GM12892 (cell line): ENCODE results near the gene CBFA2T2.
A peak's percentile ranks its signal among the peaks of the same experiment; 100 is the strongest.
"Not testable (repeated sequence)": the region's sequence is repeated elsewhere in the genome, so short reads cannot be mapped to it uniquely, and the experiment has no call there.

ENCODE experiments used
- DNase-seq: peaks from one replicate; pipeline ENCODE4 v3.0.0; 2011; ENCODE audit not compliant: insufficient read length
- FAIRE-seq: peaks from 2 replicates; lab custom pipeline; 2011; peaks lifted over from hg19 to GRCh38; lab: Jason Lieb, UNC
- POLR2A ChIP-seq: IDR thresholded peaks from 2 replicates; pipeline ENCODE4 v1.6.1; 2011; ENCODE audit warnings: low read depth, low read length, control low read depth
- POLR2AphosphoS5 ChIP-seq: IDR thresholded peaks from 2 replicates; pipeline ENCODE4 v1.6.1; 2011; ENCODE audit warnings: low read depth, low read length, control low read depth
- TAF1 ChIP-seq: IDR thresholded peaks from 2 replicates; pipeline ENCODE4 v1.6.1; 2011; ENCODE audit warnings: low read depth, mild to moderate bottlenecking, control low read depth, low read length, borderline replicate concordance

Gene CBFA2T2

GRCh38 chr20:33493076-33493766 lies 3.3 kb downstream of the CBFA2T2 start:
- FAIRE-seq (no peak), DNase-seq (no peak)
- TF ChIP-seq POLR2AphosphoS5 (no peak), POLR2A (no peak), TAF1 (no peak)

- FAIRE-seq, DNase-seq: not testable (repeated sequence)
Observed at GRCh38 chr20:33496776-33497175, 6.9 kb downstream of the CBFA2T2 start.

- DNase-seq: no peak
Observed at GRCh38 chr20:33499355-33499754, 9.5 kb downstream of the CBFA2T2 start.

GRCh38 chr20:33501000-33501399 lies 11.1 kb downstream of the CBFA2T2 start:
- FAIRE-seq: no peak
- no peak for DNase-seq
- no peak for TF ChIP-seq TAF1
- no peak for TF ChIP-seq POLR2A
- no peak for TF ChIP-seq POLR2AphosphoS5

More at GRCh38 chr20:33499355-33499754, 9.5 kb downstream of the CBFA2T2 start:
- FAIRE-seq: no peak
- no peak for TF ChIP-seq POLR2AphosphoS5
- no peak for TF ChIP-seq TAF1

- no peak for TF ChIP-seq POLR2AphosphoS5
- DNase-seq (no peak), FAIRE-seq (no peak)
Observed at GRCh38 chr20:33503564-33503963, 13.7 kb downstream of the CBFA2T2 start.

GRCh38 chr20:33506576-33506975 lies 16.7 kb downstream of the CBFA2T2 start:
- FAIRE-seq (no peak), DNase-seq (no peak)
- TF ChIP-seq POLR2A (no peak), TAF1 (no peak), POLR2AphosphoS5 (no peak)

DNA sequence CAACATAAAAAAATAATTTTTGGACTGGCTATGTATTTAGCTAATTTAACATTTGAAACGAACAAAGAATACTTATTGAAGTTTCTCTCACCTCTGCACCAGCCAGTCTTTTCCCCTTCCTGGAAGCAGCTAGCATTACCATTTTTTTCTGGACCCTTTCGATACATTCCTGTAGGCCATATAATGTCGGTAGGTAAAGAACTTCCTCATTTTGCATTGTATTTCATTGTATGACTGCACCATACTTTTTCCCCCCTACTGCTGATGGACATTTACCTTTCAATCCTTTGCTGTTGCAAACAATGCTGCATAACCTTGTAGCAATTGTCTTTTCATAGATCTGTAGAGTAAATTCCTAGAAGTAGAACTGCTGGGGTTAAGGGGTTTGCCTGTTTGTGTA lies 17.6 kb downstream of the CBFA2T2 start:
- FAIRE-seq: peak; percentile 17
- no peak for TF ChIP-seq POLR2AphosphoS5
- no peak for TF ChIP-seq POLR2A
- TF ChIP-seq TAF1: no peak

DNA sequence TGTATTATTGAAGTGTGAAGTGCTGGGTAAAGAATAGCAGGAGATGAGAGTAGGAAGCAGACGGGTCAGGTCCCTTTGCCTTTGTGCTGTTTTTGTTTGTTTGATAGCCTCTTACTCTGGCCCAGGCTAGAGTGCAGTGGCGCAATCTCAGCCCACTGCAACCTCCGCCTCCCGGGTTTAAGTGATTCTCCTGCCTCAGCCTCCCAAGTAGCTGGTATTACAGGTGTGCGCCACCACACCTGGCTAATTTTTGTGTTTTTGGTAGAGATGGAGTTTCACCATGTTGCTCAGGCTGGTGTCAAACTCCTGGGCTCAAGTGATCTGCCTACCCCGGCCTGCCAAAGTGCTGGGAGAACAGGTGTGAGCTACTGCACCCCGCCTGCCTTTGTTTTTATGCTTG lies 18.1 kb downstream of the CBFA2T2 start:
- not testable (repeated sequence) for DNase-seq, FAIRE-seq

More for the DNA sequence above, 17.6 kb downstream of the CBFA2T2 start:
- no peak for DNase-seq

DNA sequence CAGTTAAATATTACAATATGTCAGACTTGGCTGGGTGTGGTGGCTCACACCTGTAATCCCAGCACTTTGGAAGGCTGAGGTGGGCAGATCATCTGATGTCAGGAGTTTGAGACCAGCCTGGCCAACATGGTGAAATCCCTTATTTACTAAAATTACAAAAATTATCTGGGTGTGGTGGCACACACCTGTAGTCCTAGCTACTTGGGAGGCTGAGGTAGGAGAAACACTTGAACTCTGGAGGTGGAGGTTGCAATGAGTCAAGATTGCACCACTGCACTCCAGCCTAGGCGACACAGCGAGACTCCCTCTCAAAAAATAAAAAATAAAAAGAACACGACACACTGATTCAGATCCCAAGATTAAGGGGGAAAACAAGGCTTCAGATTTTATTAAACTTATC lies 19.2 kb downstream of the CBFA2T2 start:
- FAIRE-seq, DNase-seq: not testable (repeated sequence)

DNA sequence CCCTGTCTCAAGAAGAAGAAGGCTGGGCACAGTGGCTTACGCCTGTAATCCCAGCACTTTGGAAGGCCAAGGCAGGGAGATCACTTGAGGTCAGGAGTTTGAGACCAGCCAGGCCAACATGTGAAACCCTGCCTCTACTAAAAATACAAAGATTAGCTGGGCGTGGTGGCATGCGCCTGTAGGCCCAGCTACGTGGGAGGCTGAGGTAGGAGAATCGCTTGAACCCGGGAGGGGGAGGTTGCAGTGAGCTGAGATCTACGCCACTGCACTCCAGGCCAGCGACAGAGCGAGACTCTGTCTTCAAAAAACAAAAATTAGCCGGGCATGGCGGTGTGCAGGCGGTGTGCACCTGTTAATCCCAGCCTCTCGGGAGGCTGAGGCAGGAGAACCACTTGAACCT lies 22.0 kb downstream of the CBFA2T2 start:
- DNase-seq: not testable (repeated sequence)

DNA sequence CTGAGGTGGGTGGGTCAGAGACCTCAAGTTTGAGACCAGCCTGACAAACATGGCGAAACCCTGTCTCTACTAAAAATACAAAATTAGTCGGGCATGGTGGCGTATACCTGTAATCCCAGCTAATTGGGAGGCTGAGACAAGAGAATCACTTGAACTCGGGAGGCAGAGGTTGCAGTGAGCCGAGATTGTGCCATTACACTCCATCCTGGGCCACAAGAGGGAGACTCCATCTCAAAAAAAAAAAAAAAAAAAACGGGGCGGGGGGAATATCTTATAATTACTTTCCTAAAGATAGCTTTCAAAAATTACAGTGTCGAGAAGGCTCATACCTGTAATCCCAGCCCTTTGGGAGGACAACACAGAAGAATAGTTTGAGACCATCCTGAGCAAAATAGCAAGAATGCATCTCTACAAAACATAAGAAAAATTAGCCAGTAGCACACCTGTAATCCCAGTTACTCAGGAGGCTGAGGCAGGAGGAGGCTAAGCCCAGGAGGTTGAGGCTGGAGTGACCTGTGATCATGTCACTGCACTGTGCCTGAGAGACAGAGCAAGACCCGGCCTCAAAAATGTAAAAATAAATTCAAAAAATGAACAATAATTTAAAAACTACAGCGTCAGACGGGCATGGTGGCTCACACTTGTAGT lies 25.8 kb downstream of the CBFA2T2 start:
- FAIRE-seq: no peak

More for the DNA sequence above, 22.0 kb downstream of the CBFA2T2 start:
- FAIRE-seq: not testable (repeated sequence)

GRCh38 chr20:33516882-33517281 lies 27.0 kb downstream of the CBFA2T2 start:
- FAIRE-seq: no peak
- no peak for DNase-seq

More for the DNA sequence above, 25.8 kb downstream of the CBFA2T2 start:
- no peak for DNase-seq
- TF ChIP-seq POLR2A: no peak
- TF ChIP-seq TAF1: no peak
- no peak for TF ChIP-seq POLR2AphosphoS5

GRCh38 chr20:33518071-33518470 lies 28.2 kb downstream of the CBFA2T2 start:
- FAIRE-seq: no peak
- TF ChIP-seq TAF1 (no peak), POLR2AphosphoS5 (no peak), POLR2A (no peak)
- DNase-seq: no peak

More at GRCh38 chr20:33516882-33517281, 27.0 kb downstream of the CBFA2T2 start:
- TF ChIP-seq POLR2AphosphoS5: no peak
- TF ChIP-seq POLR2A: no peak
- no peak for TF ChIP-seq TAF1
